ENCODE results near the gene BTNL9.

BTNL9 gene

GRCh38 chr5:181024245-181025064, 15.6 kb upstream of the BTNL9 start:
- no peak overlapping the region for H3K9ac ChIP-seq (ENCODE audit: low read length)
- H4K20me1 ChIP-seq (ENCODE audit: low read depth, low read length), result no peaks in the 10 kb centered on the region
- no peak overlapping the region for H3K4me3 ChIP-seq (ENCODE audit: insufficient read depth, low read length, poor library complexity, severe bottlenecking)
- no peaks in the 10 kb centered on the region for H3K27me3 ChIP-seq (ENCODE audit: low read length)
- TF ChIP-seq CTCF (IDR thresholded peaks at IDR 0.05; ENCODE audit: insufficient read depth, low read length, poor library complexity, severe bottlenecking), result no peak
- TF ChIP-seq EZH2phosphoT487 (conservative IDR thresholded peaks at IDR 0.05; ENCODE audit: low read length), result no peak
- H3K9me3 ChIP-seq (ENCODE audit: insufficient read depth, low read length), result peaks cover 17% of the 10 kb centered on the region; the same call in 1 of the 2 replicates
- no peak overlapping the region for H3K4me2 ChIP-seq (ENCODE audit: low read depth, low read length, poor library complexity, severe bottlenecking)
- no peaks in the 10 kb centered on the region for H3F3A ChIP-seq (ENCODE audit: insufficient read depth)
- no peak overlapping the region for H2AFZ ChIP-seq (ENCODE audit: low read depth, low read length, severe bottlenecking)
- H3K36me3 ChIP-seq (ENCODE audit: low read length), result no peaks in the 10 kb centered on the region
- no peak overlapping the region for H3K27ac ChIP-seq (ENCODE audit: low read depth, low read length)
- no peaks in the 10 kb centered on the region for H3K79me2 ChIP-seq (ENCODE audit: insufficient read depth, low read length)
- no peaks in the 10 kb centered on the region for H3K9me2 ChIP-seq (replicated peaks; ENCODE audit: insufficient read depth, low read length)

- no peaks in the 10 kb centered on the region for H3K27me3 ChIP-seq (ENCODE audit: low read length)
- no peaks in the 10 kb centered on the region for H3K79me2 ChIP-seq (ENCODE audit: insufficient read depth, low read length)
- H3K27ac ChIP-seq (ENCODE audit: low read depth, low read length), result no peak overlapping the region
- TF ChIP-seq CTCF (IDR thresholded peaks at IDR 0.05; ENCODE audit: insufficient read depth, low read length, poor library complexity, severe bottlenecking) (no peak), EZH2phosphoT487 (conservative IDR thresholded peaks at IDR 0.05; ENCODE audit: low read length) (no peak)
- no peaks in the 10 kb centered on the region for H3K36me3 ChIP-seq (ENCODE audit: low read length)
- no peak overlapping the region for H3K4me3 ChIP-seq (ENCODE audit: insufficient read depth, low read length, poor library complexity, severe bottlenecking)
- no peaks in the 10 kb centered on the region for H3K9me2 ChIP-seq (replicated peaks; ENCODE audit: insufficient read depth, low read length)
- no peak overlapping the region for H2AFZ ChIP-seq (ENCODE audit: low read depth, low read length, severe bottlenecking)
- no peaks in the 10 kb centered on the region for H3F3A ChIP-seq (ENCODE audit: insufficient read depth)
- H3K4me2 ChIP-seq (ENCODE audit: low read depth, low read length, poor library complexity, severe bottlenecking), result no peak overlapping the region
- no peak overlapping the region for H3K9ac ChIP-seq (ENCODE audit: low read length)
- H3K9me3 ChIP-seq (ENCODE audit: insufficient read depth, low read length), result 0 out of 2 replicates have a peak, but pooled peaks cover 3% of the 10 kb centered on the region
- H4K20me1 ChIP-seq (ENCODE audit: low read depth, low read length), result no peaks in the 10 kb centered on the region
Observed at GRCh38 chr5:181027452-181028031, 12.5 kb upstream of the BTNL9 start.

GRCh38 chr5:181028032-181028819, 11.8 kb upstream of the BTNL9 start:
- Histone ChIP-seq H3K27ac (ENCODE audit: low read depth, low read length) (no peak overlapping the region), H2AFZ (ENCODE audit: low read depth, low read length, severe bottlenecking) (no peak overlapping the region), H3K9me3 (ENCODE audit: insufficient read depth, low read length) (no peaks in the 10 kb centered on the region), H4K20me1 (ENCODE audit: low read depth, low read length) (no peaks in the 10 kb centered on the region), H3K9ac (ENCODE audit: low read length) (no peak overlapping the region), H3K4me3 (ENCODE audit: insufficient read depth, low read length, poor library complexity, severe bottlenecking) (no peak overlapping the region), H3K4me2 (ENCODE audit: low read depth, low read length, poor library complexity, severe bottlenecking) (no peak overlapping the region), H3K27me3 (ENCODE audit: low read length) (no peaks in the 10 kb centered on the region), H3K9me2 (replicated peaks; ENCODE audit: insufficient read depth, low read length) (no peaks in the 10 kb centered on the region), H3F3A (ENCODE audit: insufficient read depth) (no peaks in the 10 kb centered on the region), H3K79me2 (ENCODE audit: insufficient read depth, low read length) (no peaks in the 10 kb centered on the region), H3K36me3 (ENCODE audit: low read length) (no peaks in the 10 kb centered on the region)
- TF ChIP-seq EZH2phosphoT487 (conservative IDR thresholded peaks at IDR 0.05; ENCODE audit: low read length) (no peak), CTCF (IDR thresholded peaks at IDR 0.05; ENCODE audit: insufficient read depth, low read length, poor library complexity, severe bottlenecking) (no peak)
